ENCODE results near the gene LUZP1.
A peak's percentile ranks its signal among the peaks of the same experiment; 100 is the strongest.
"Not testable (repeated sequence)": the region's sequence is repeated elsewhere in the genome, so short reads cannot be mapped to it uniquely, and the experiment has no call there.

LUZP1 gene

DNA sequence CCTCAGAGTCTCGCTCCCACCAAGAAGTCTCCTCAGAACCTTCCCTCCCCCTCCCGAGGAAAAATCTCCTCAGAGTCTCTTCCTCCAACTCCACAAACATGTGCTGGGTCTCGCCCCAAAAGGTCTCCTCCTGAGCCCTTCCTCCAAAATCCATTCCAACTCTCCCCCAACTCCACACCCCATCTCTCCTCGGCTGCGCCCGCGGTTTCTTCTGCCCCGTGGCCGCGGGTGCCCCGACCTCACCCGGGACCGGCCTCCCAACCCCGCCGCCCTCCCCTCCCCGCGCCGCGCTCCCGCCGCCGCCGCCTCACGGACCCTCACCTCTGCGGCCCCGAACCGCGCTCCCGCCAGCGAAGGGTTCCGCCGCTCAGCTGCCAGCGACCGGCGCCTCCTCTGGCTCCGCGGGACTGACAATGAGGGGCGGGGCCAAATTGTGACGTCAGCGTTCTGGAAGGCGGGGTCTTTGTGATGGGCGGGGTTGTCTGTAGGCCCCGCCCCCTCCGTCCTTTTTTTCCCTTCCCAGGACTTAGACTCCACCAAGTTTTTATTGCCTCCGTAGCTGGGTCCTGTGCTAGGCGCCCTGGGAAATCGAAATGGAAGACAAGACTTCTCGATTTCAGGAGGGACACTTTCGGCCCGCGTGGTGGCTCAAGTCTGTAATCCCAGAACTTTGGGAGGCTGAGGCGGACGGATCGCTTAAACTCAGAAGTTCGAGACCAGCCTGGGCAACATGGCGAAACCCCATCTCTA lies at the start of gene LUZP1:
Gene LUZP1 (minus strand): TSS at position 412 of the 750 bp plus-strand sequence.
- DNase-seq (ENCODE audit: low read depth) = peak; percentile 64

DNA sequence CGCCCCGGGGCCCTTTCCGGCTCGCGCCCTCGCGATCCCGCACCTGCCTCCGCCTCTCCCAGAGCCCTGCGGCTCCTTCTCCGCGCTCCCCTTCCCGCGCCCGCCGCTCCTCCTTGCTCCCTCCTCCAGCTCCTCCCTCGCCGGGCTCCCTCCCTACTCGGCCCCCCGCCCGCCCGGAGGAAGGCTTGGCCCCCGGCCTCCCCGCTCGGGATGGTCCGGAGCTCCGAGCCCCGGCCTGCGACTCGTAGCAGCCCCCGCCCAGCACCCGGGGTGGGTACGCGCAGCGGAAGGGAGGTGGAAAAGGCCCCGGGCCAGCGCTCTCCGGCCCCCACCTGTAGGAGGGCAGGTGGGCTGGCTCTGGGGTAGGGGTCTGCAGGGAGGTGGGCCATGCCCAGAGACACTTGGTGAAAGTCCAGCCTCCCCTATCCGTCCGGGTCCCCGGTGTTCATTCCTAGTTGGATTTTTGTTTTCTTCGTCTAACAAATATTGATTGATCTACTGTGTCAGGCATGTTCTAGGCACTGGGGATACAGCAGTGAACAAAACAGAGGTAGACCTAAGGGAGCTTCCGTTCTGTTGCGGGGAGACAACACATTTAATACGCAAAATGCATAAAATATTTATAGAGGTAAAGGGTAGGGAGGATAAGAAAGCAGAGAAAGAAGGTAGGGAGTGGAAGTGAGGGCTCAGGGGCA lies 48.9 kb upstream of the LUZP1 start, which contains the start of gene HTR1D:
Gene HTR1D (minus strand): TSS at position 82 of the 695 bp plus-strand sequence. CDS start 23,283 bp downstream, outside the sequence.
- DNase-seq (ENCODE audit: low read depth) = no peak

- no peak for DNase-seq (ENCODE audit: low read depth)
Measured at GRCh38 chr1:23216771-23217420, 48.2 kb upstream of the LUZP1 start.

DNA sequence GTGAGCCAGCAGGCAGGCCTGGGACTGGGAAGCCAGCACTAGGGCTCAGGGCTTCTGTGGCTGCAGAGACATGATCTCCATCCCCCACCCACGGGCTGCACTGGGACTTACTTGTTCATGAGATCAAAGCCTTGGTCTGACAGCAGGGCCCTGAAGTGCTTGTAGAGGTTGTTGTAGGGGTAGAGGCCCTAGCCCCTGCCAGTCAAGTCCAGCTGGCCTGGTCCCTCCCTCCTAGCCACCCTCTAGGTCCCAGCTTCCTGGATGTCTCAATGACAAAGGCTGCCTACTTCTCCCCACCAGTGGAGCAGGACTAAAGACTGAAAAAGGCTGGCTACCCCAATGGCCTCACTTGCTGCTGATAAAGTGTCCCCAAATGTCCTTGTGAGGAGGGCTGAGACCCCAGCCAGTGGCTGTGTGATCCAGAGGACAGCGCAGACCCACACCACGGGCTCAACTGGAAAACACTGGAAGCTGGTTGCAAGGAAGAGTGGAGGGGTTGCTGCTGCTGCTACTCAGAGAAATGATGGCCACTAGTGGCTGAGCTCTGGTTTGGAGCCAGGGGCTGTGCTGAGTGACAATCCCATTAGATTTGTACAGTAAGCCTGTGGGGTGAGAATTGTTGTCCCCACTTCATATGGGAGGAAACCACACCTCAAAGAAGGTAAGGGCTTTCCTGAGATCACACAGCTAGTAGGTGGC lies 47.2 kb upstream of the LUZP1 start:
- no peak for DNase-seq (ENCODE audit: low read depth)

DNA sequence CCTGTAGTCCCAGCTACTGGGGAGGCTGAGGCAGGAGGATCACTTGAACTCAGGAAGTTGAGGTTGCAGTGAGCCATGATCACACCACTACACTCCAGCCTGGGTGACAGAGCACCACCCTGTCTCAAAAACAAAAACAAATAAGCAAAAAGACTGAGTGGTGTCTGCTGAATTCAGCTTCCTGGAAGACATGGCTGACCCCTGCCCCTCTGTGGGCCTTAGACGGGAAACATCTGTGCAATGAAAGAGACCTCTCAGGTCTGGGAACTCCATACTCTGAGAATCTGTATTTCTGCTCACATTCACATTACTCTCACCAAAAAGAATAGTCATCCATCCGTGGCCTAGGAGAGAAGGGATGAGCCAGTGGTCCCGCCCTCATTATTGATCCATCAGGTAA lies 46.6 kb upstream of the LUZP1 start:
- no peak for DNase-seq (ENCODE audit: low read depth)

- no peak for DNase-seq (ENCODE audit: low read depth)
Measured at GRCh38 chr1:23214640-23215039, 46.0 kb upstream of the LUZP1 start.

DNA sequence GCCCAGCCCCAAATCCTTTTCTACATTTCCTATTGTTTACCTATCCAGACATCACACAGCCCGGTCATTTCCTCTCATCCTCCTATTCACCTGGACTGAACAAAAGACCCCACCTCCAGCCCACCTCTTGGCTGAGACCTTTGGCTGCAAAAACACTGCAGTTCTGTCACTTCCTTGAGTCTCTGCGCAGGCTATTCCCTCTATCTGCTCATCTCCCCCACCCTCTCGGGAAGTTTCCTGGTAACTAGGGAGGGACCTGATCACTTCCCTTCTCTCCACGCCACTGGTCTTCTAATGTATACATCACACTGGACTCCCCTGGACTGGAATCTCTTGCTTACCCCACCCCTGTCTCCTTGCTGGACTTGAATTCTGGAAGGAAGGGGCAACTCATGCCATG lies 43.3 kb upstream of the LUZP1 start:
- no peak for DNase-seq (ENCODE audit: low read depth)

GRCh38 chr1:23210963-23211362 lies 42.3 kb upstream of the LUZP1 start:
- no peak for DNase-seq (ENCODE audit: low read depth)

GRCh38 chr1:23210351-23210785 lies 41.7 kb upstream of the LUZP1 start:
- no peak for DNase-seq (ENCODE audit: low read depth)

GRCh38 chr1:23209770-23210169 lies 41.1 kb upstream of the LUZP1 start:
- no peak for DNase-seq (ENCODE audit: low read depth)

- no peak for DNase-seq (ENCODE audit: low read depth)
Measured at GRCh38 chr1:23208527-23208926, 39.9 kb upstream of the LUZP1 start.

DNA sequence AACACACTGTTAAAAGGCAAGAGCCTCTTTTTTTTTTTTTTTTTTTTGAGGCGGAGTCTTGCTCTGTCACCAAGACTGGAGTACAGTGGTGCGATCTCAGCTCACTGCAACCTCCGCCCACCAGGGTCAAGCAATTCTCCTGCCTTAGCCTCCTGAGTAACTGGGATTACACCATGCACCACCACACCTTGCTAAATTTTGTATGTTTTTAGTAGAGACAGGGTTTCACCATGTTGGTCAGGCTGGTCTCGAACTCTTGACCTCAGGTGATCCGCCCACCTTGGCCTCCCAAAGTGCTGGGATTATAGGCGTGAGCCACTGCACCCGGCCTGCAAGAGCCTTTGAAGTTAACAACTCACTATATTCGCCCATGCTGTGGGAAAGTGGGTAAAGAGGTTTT lies 39.1 kb upstream of the LUZP1 start:
- DNase-seq (ENCODE audit: low read depth) = not testable (repeated sequence)

GRCh38 chr1:23202263-23202749 lies 33.6 kb upstream of the LUZP1 start:
- DNase-seq (ENCODE audit: low read depth) = no peak

GRCh38 chr1:23200883-23201282 lies 32.2 kb upstream of the LUZP1 start:
- no peak for DNase-seq (ENCODE audit: low read depth)

- DNase-seq (ENCODE audit: low read depth) = peak; percentile 86
Measured at GRCh38 chr1:23198373-23198772, 29.7 kb upstream of the LUZP1 start.

GRCh38 chr1:23196627-23197328 lies 28.1 kb upstream of the LUZP1 start:
- DNase-seq (ENCODE audit: low read depth) = peak; percentile 85

GRCh38 chr1:23194119-23194984 lies 25.7 kb upstream of the LUZP1 start:
- DNase-seq (ENCODE audit: low read depth) = peak; percentile 59

DNA sequence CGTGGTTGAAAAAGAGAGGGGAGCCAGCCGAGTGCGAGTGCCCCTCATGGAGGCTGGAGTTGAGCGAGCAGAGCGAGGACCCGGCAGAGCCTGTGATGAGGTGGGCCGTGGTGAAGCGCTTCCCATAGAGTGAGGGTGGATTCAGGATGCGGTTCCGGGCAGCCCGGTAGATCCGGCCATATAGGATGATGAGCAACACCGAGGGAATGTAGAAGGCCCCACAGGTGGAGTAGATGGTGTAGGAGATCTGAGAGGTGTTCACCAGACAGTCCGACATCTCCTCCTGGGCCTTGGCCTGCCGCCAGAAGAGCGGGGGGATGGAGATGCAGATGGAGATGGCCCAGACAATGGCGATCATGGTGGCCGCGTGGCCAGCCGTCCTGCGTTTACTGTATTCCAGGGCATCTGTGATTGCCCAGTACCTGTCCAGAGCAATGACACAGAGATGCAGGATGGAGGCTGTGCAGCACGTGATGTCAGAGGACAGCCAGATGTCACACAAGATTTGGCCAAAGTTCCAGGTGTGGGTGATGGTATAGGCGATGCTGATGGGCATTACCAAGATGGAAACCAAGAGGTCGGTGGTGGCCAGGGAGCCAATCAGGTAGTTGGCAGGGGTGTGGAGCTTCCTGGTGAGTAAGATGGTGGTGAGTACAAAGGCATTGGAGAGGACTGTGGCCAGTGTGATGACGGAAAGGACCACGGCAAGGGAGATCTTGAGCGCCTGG lies 24.9 kb upstream of the LUZP1 start:
- DNase-seq (ENCODE audit: low read depth) = no peak

DNA sequence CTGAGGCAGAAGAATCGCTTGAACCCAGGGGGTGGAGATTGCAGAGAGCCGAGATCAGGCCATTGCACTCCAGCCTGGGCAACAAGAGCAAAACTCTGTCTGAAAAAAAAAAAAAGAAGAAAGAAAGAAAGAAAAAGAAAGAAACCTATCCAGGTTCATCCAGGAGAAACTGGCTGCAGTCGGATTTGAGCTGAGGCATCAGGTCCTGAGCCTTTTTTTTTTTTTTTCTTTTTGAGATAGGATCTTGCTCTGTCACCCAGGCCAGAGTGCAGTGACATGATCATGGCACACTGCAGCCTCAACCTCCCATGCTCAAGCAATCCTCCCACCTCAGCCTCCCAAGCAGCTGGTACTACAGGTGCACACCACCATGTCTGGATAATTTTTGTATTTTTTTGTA lies 22.5 kb upstream of the LUZP1 start:
- DNase-seq (ENCODE audit: low read depth) = no peak

DNA sequence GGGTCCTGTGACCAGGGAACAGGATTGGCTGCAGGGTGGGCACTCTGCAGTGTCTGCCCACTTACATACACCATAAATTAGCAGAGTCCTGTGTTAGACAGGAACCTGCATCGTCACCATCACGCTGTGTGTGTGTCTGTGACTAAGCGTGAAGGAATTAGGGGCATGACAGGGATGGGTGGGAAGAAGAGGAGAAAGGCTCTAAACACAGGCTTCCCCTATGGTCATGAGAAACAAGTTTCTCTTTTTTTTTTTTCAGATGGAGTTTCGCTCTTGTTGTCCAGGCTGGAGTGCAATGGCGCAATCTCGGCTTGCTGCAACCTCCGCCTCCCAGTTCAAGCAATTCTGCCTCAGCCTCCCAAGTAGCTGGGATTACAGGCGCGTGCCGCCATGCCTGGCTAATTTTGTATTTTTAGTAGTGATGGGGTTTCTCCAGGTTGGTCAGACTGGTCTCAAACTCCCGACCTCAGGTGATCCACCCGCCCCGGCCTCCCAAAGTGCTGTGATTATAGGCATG lies 20.3 kb upstream of the LUZP1 start:
- DNase-seq (ENCODE audit: low read depth) = not testable (repeated sequence)
